RKO (cell line): Measurements from ENCODE around the gene API5.
"Not testable (repeated sequence)": the region's sequence is repeated elsewhere in the genome, so short reads cannot be mapped to it uniquely, and the experiment has no call there.

Experiments
- DNase-seq: peaks from one replicate; pipeline ENCODE4 v3.0.0-alpha.2; 2016; ENCODE audit warnings: low spot score

Gene API5

GRCh38 chr11:43311791-43312607, at the start of gene API5:
Gene API5, plus strand, starts transcription at chr11:43311996. Its CDS starts 132 bp downstream, at chr11:43312128.
- DNase-seq = peak; percentile 96

GRCh38 chr11:43267856-43268580, 43.8 kb upstream of the API5 start:
- no peak for DNase-seq

- no peak for DNase-seq
Observed at GRCh38 chr11:43268786-43269185, 43.0 kb upstream of the API5 start.

GRCh38 chr11:43269254-43269918, 42.4 kb upstream of the API5 start:
- DNase-seq = no peak

GRCh38 chr11:43270468-43270867, 41.3 kb upstream of the API5 start:
- no peak for DNase-seq

- DNase-seq = peak; percentile 71
Observed at GRCh38 chr11:43278193-43278956, 33.4 kb upstream of the API5 start.

GRCh38 chr11:43282607-43283440, 29.0 kb upstream of the API5 start:
- DNase-seq = peak; percentile 33

- no peak for DNase-seq
Observed at GRCh38 chr11:43285826-43286225, 26.0 kb upstream of the API5 start.

- DNase-seq = no peak
Observed at GRCh38 chr11:43289368-43289767, 22.4 kb upstream of the API5 start.

GRCh38 chr11:43298397-43298796, 13.4 kb upstream of the API5 start:
- DNase-seq = no peak

GRCh38 chr11:43315966-43316365, 4.2 kb downstream of the API5 start:
- no peak for DNase-seq

GRCh38 chr11:43316451-43316850, 4.7 kb downstream of the API5 start:
- DNase-seq = no peak

GRCh38 chr11:43327987-43328386, 16.2 kb downstream of the API5 start:
- peak; percentile 91 for DNase-seq

GRCh38 chr11:43328482-43328881, 16.7 kb downstream of the API5 start:
- DNase-seq = no peak

- no peak for DNase-seq
Observed at GRCh38 chr11:43341159-43341558, 29.4 kb downstream of the API5 start.

GRCh38 chr11:43351426-43351825, 39.6 kb downstream of the API5 start:
- not testable (repeated sequence) for DNase-seq

- no peak for DNase-seq
Observed at GRCh38 chr11:43354311-43354710, 42.5 kb downstream of the API5 start.

- no peak for DNase-seq
Observed at GRCh38 chr11:43356336-43356735, 44.5 kb downstream of the API5 start.

- DNase-seq = peak; percentile 5
Observed at GRCh38 chr11:43358279-43358800, 46.5 kb downstream of the API5 start.

- peak; percentile 95 for DNase-seq
Observed at GRCh38 chr11:43358801-43359421, 47.1 kb downstream of the API5 start, which contains the start of gene TTC17. Gene TTC17, plus strand, starts transcription at chr11:43358920. Its CDS starts 35 bp downstream, at chr11:43358955.
